ENCODE measurements around the gene ZBTB46. TPM values are rescaled to one million over a fixed set of nuclear protein-coding genes. Genes with fewer than 3 reads are reported as not detected.
"Not testable (repeated sequence)": the region's sequence is repeated elsewhere in the genome, so short reads cannot be mapped to it uniquely, and the experiment has no call there.

The ZBTB46 gene
- total RNA-seq, 1 donor from 2014 or later, result 30.2 TPM

DNA sequence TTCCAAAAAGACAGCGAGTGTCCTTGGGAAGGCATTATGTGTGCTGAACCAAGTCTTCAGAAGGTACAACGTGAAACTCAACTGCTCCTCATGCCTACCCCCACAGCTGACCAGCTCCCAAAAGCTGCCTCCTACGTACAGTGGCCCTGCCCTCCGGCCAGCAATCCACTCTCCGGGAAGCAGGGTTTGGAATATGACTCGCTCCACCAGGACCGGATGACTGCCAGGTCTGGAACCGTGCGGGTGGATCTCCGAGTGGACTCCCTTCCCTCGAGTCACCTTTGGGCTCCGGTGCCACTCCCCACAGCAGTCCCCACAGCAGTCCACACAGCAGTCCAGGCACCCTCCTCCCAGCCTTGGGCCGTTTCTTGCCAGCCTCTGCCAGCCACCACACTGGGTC is 4.3 kb downstream of the ZBTB46 start:
- intact Hi-C loops (cut with DNase I), result no loop called here
- DNase-seq (ENCODE audit: low spot score) (no peak), ATAC-seq (no peak)

GRCh38 chr20:63825331-63826118 is 5.5 kb downstream of the ZBTB46 start:
- DNase-seq (ENCODE audit: low spot score) (no peak), ATAC-seq (no peak)
- intact Hi-C loops (cut with DNase I), result no loop called here

DNA sequence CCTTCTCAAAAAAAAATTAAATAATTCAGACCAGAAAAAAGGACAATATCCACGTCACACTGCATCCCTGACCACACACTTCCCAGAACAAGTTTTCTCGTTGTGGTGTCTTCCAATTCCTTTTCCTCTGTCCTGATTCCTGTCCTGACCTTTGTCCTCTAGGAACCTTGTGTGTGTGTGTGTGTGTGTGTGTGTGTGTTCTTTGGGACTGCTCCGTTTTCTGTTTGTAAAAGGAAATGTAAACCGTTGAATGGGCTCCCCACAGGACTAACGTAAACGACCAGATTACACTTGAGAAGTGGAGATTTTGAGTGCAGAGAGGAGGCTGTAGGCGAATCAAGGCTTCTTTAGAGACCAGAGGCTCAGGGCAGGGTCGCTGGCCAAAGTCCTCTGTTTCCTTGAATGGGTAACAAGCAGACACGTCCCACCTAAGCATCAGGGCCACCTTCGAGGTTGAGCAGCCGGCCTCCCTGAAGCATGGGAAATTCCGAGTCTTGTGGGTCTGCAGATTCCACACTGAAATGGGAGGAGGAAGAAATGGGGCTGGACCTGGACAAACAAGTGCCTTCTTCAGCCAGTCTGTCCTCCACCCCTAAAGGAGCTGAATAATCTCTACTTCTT is 7.3 kb downstream of the ZBTB46 start:
- intact Hi-C loops (cut with DNase I), result no loop called here
- ATAC-seq, result no peak
- DNase-seq (ENCODE audit: low spot score), result no peak

DNA sequence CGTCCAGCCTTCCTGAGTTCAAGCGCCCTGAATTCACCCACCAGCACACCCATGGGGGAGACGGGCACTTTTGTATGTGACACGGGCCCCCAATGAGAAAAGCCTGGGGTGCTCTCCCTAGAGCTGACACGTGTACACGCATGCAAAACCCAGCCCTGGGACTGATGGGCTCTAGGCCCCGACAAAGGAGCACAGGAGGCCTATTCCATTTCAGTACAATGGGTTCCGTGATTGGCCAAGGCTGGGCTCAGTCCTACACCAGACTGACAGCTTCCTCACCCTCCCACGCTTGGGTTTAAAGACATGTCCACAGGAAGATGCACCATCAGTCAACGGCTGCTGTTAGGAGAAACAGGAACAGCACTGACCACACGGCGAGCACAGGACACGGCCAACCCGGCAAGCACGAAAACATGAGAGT is 8.8 kb downstream of the ZBTB46 start:
- peak; percentile 31 for ATAC-seq
- DNase-seq (ENCODE audit: low spot score), result no peak
- intact Hi-C loops (cut with DNase I), result no loop called here

- intact Hi-C loops (cut with DNase I), result no loop called here
These were observed 9.3 kb downstream of the ZBTB46 start for GRCh38 chr20:63821811-63822210.

GRCh38 chr20:63819224-63819921 is 11.7 kb downstream of the ZBTB46 start:
- intact Hi-C loops (cut with DNase I), result no loop called here
- DNase-seq (ENCODE audit: low spot score) (no peak), ATAC-seq (peak; percentile 73)

More at GRCh38 chr20:63821811-63822210, 9.3 kb downstream of the ZBTB46 start:
- ATAC-seq, result no peak
- no peak for DNase-seq (ENCODE audit: low spot score)

DNA sequence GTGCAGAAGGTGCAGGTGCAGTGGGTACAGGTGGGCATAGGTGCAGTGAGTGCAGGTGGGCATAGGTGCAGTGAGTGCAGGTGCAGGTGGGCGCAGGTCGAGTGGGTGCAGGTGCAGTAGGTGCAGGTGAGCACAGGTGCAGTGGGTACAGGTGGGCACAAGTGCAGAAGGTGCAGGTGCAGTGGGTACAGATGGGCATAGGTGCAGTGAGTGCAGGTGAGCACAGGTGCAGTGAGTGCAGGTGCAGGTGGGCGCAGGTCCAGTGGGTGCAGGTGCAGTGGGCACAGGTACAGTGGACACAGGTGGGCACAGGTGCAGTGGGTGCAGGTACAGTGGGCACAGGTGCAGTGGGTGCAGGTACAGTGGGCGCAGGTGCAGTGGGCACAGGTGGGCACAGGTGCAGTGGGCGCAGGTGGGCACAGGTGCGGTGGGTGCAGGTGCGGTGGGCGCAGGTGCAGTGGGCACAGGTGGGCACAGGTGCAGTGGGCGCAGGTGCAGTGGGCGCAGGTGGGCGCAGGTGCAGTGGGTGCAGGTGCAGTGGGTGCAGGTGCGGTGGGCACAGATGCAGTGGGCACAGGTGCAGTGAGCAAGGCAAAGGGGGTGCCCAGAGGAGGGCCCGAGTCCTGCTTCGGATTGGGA is 15.3 kb downstream of the ZBTB46 start:
- intact Hi-C loops (cut with DNase I), result no loop called here
- peak; percentile 16 for ATAC-seq
- no peak for DNase-seq (ENCODE audit: low spot score)

- no peak for DNase-seq (ENCODE audit: low spot score)
- no peak for ATAC-seq
- intact Hi-C loops (cut with DNase I), result no loop called here
These were observed 16.0 kb downstream of the ZBTB46 start for GRCh38 chr20:63814891-63815614.

DNA sequence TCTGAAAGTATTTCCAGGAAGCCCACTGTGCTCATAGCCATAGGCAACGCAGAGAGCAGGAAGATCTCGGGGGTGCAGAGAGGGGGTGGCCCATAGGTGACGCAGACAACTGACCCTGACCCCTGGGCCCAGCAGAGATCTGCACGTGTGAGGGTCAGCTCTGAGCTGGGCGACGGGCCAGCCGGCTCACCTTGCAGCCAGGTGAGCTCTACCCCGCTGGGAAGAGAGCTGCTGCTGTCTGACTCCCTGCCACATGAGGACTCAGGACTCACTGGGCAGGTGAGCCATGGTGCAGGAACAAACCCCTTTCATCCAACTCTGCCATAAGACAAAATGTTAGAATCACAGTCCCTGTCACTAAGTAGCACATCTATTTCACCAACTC is 19.6 kb downstream of the ZBTB46 start:
- DNase-seq (ENCODE audit: low spot score), result no peak
- ATAC-seq, result no peak
- intact Hi-C loops (cut with DNase I), result no loop called here

DNA sequence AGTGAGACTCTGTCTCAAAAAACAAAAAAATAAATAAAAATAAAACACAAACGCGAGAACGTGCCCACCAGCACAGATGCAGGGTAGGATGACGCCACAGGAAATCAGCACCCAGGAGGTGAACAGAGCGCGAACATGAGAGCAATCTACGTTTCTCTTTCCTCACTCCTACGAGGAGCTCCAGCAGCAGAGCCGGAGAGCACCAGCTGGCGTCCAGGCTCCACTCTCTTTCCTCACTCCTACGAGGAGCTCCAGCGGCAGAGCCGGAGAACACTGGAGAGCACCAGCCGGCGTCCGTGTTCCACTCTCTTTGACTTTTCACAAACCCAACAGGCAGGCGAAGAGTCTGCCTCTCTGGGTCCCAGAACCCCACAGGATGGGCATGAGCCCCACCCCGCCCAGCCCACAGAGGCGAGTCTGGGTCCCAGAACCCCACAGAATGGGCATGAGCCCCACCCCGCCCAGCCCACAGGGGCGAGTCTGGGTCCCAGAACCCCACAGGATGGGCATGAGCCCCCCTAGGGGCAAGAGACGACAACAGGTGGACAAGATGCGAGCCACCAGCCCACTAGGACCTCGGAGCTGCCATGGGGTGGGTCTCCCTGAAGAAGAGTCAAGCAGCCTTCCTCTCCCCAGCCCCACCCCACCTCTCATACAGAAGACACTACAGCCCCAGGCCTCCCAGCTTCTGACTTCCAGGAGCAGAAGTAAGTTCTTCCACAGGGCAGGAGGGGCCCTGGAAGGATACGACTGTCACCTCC is 20.2 kb downstream of the ZBTB46 start:
- ATAC-seq, result peak; percentile 19
- DNase-seq (ENCODE audit: low spot score), result no peak
- intact Hi-C loops (cut with DNase I), result no loop called here

GRCh38 chr20:63809856-63810255 is 21.2 kb downstream of the ZBTB46 start:
- intact Hi-C loops (cut with DNase I), result no loop called here
- no peak for ATAC-seq
- DNase-seq (ENCODE audit: low spot score), result no peak

- ATAC-seq (no peak), DNase-seq (ENCODE audit: low spot score) (no peak)
- intact Hi-C loops (cut with DNase I), result no loop called here
These were observed 21.9 kb downstream of the ZBTB46 start for GRCh38 chr20:63808964-63809674.

DNA sequence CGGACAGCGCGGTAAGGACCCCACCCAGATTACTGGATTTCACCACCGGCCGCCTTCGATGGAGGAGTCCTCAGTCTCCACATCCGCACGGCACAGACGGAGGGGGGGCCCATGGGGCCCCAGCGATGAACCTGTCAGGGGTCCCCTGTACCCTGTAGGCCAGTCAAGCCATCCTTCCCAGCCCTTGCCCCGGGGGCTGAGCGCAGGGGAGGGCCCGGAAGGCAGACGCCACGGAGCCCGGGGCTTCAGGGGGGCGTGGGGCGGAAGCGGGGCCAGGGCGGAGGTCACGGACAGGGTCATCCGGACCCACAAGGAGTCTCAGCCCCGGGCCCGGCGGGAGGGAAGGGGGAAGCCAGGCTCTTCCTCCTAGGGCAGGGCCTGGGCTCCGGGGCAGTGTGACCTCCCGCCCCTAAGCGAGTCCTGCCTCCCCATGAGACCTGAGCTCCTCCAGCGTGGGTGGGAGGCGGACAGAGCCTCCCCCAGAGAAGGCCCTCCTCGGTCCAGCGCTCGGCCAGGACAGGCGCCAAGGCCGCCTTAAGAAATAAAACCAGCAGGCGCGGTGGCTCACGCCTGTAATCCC is 22.8 kb downstream of the ZBTB46 start:
- DNase-seq (ENCODE audit: low spot score) (no peak), ATAC-seq (no peak)
- intact Hi-C loops (cut with DNase I), result no loop called here

- intact Hi-C loops (cut with DNase I), result no loop called here
- DNase-seq (ENCODE audit: low spot score), result no peak
- ATAC-seq, result no peak
These were observed 23.4 kb downstream of the ZBTB46 start for GRCh38 chr20:63807654-63808053.

- ATAC-seq, result no peak
- no peak for DNase-seq (ENCODE audit: low spot score)
- intact Hi-C loops (cut with DNase I), result no loop called here
These were observed 26.8 kb downstream of the ZBTB46 start for GRCh38 chr20:63804308-63804636.

- ATAC-seq (no peak), DNase-seq (ENCODE audit: low spot score) (no peak)
- intact Hi-C loops (cut with DNase I), result no loop called here
These were observed 28.4 kb downstream of the ZBTB46 start for GRCh38 chr20:63802469-63803240.

DNA sequence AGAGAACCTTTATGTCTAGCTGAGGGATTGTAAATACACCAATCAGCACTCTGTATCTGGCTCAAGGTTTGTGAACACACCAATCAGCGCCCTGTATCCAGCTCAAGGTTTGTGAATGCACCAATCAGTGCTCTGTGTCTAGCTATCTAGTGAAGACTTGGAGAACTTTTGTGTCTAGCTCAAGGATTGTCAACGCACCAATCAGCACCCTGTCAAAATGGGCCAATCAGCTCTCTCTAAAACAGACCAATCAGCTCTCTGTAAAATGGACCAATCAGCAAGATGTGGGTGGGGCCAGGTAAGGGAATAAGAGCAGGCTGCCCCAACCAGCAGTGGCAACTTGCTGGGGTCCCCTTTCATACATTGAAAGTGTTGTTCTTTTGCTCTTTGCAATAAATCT is 29.9 kb downstream of the ZBTB46 start:
- DNase-seq (ENCODE audit: low spot score); ATAC-seq; intact Hi-C loops (cut with DNase I): not testable (repeated sequence)

Measured in sciatic nerve (tissue), 2 donors.